ENCODE data around the gene LCN12.

The LCN12 gene

DNA sequence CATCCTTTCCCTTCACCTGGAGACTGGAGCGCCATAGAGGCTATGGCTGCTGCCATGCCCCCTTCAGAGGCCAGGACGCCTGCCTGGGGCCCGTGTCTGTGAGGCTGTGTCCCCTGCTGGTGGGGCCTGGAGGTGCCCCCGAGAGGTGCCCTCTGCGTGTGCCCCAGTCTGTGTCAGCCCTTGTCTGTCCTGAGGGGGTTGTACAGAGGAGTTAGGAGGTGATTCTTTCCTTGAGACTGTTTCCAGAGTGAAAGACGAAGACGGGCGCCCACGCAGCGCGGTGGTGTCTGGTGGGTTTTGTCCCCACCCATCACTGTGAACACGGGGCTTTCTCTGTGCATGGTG, 41.2 kb upstream of the LCN12 start:
- TF ChIP-seq MYC (IDR thresholded peaks at IDR 0.05; ENCODE audit: low read depth, low read length) (no peak), POLR2A (IDR thresholded peaks at IDR 0.05; ENCODE audit: extremely low read depth, insufficient read length) (no peak)
- TF ChIP-seq, protein P1, sequence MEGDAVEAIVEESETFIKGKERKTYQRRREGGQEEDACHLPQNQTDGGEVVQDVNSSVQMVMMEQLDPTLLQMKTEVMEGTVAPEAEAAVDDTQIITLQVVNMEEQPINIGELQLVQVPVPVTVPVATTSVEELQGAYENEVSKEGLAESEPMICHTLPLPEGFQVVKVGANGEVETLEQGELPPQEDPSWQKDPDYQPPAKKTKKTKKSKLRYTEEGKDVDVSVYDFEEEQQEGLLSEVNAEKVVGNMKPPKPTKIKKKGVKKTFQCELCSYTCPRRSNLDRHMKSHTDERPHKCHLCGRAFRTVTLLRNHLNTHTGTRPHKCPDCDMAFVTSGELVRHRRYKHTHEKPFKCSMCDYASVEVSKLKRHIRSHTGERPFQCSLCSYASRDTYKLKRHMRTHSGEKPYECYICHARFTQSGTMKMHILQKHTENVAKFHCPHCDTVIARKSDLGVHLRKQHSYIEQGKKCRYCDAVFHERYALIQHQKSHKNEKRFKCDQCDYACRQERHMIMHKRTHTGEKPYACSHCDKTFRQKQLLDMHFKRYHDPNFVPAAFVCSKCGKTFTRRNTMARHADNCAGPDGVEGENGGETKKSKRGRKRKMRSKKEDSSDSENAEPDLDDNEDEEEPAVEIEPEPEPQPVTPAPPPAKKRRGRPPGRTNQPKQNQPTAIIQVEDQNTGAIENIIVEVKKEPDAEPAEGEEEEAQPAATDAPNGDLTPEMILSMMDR (IDR thresholded peaks at IDR 0.05; ENCODE audit: low read depth, low read length): no peak
- TF ChIP-seq, protein P2, sequence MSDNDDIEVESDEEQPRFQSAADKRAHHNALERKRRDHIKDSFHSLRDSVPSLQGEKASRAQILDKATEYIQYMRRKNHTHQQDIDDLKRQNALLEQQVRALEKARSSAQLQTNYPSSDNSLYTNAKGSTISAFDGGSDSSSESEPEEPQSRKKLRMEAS (IDR thresholded peaks at IDR 0.05; ENCODE audit: low read depth, low read length): no peak
- no peak for DNase-seq (ENCODE audit: low read depth)
- H3K4me3 ChIP-seq (ENCODE audit: low read depth, low read length): no peak overlapping the region

DNA sequence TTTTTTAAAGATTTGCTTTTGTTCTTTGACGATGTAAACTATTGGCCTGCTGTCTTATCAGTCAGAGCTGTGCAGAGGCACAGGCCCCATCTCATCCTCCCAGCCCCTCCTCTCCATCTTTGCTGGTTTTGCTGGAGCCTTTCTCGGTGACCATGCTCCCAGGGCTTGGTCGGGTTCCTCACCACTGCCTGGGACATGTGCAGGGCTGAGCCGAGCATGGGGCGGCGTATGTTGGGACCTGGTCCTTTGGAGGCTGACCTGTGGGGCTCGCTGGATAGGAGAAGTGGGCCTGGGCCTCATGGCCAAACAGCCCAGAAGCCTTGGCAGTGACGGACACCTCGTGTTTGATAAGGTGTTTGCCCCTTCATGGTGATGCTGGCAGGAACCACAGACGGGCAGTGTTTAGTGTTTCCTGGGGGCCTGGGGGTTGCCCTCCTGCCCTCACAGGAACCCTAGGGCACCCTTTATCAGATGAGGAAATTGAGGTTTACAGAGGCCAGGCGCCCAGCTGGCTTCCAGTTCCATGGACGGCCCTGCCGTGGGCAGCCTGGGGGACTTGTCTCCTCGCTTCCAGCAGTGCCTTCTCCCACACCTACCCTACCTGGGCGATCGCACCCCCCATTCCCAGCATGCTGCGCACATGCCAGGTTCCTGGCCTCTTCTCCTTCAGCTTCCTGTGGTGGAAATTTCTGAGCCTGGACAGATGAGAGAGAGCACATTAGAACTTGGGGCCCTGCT, 38.2 kb upstream of the LCN12 start:
- no peak overlapping the region for H3K4me3 ChIP-seq (ENCODE audit: low read depth, low read length)
- no peak for TF ChIP-seq MYC (IDR thresholded peaks at IDR 0.05; ENCODE audit: low read depth, low read length)
- TF ChIP-seq, protein P2 (IDR thresholded peaks at IDR 0.05; ENCODE audit: low read depth, low read length): no peak
- no peak for TF ChIP-seq POLR2A (IDR thresholded peaks at IDR 0.05; ENCODE audit: extremely low read depth, insufficient read length)
- TF ChIP-seq, protein P1 (IDR thresholded peaks at IDR 0.05; ENCODE audit: low read depth, low read length): no peak
- DNase-seq (ENCODE audit: low read depth): no peak

DNA sequence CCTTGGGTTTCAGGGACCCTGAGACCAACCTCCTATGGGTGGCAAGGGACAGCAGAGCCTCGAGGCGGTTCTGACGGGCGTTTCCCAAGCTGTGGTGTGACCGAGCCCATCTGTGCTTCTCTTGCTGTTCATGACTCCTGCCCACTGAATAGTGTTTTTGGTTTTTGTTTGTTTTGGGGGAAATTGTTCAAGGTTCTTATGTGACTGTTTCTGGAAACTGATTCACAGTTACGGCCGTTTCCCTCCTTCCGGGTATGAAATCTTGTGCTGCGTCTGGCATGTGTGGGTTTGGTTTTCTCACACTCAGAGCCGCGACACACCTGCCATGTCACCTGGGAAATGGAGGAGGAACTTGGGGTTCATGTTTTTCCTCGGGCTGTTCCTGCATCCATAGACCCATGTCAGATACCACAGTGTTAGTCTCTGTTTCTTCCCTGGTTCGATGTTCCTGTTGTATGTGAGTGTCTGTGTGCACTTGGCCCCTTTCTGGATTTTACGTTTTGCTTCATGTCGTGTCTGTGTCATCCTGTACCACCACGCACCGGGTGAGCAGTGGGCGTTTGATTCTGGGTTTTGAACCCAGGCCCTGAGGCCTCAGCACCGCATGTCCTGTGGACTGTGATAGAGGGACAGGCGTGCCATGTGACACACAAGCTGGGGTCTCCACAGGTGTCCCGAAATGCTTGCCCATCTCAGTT, 36.3 kb upstream of the LCN12 start:
- H3K4me3 ChIP-seq (ENCODE audit: low read depth, low read length): no peak overlapping the region
- no peak for DNase-seq (ENCODE audit: low read depth)
- TF ChIP-seq, protein P1 (IDR thresholded peaks at IDR 0.05; ENCODE audit: low read depth, low read length): no peak
- TF ChIP-seq MYC (IDR thresholded peaks at IDR 0.05; ENCODE audit: low read depth, low read length) (no peak), POLR2A (IDR thresholded peaks at IDR 0.05; ENCODE audit: extremely low read depth, insufficient read length) (no peak)
- TF ChIP-seq, protein P2 (IDR thresholded peaks at IDR 0.05; ENCODE audit: low read depth, low read length): no peak

DNA sequence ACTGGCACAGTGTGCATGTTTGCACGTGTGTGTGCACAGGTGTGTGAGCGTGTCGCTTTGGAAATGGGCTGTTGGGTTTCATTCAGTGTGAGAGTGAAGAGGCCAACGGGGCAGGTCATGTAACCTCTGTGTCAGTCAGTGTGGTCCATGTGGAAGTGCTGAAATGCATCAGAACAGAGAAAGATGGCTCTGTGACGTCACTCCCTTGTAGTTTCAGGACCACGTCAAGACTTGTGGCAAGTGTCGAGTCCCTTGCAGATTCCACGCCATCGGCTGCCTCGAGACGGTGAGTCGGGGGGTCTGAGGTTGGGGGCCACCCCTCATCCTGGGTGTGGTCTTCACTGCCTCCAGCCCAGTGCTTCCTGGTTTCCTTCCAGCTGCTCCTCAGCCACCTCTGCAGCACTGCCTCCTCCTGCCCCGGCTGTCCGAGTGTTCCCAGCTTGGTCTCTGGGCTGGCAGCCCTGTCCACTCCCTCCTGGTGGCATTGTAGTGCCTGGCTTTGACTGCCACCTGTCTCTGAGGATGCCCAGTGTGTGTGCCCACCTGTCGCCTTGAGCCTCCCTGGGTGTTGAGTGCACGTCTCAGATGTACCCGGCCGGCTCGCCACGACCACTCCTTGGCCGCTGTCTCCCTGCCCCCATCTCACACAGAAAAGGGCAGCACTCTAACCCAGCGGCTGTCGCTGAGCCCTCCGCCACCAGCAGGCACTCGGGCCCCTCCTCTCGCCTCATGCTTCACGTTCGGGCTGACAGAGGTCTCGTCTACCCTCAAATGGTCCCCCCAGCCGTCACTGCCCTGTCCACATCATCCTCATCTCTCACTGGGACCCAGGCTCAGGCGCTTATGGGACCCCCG, 35.5 kb upstream of the LCN12 start:
- no peak overlapping the region for H3K4me3 ChIP-seq (ENCODE audit: low read depth, low read length)
- TF ChIP-seq, protein P1 (IDR thresholded peaks at IDR 0.05; ENCODE audit: low read depth, low read length): no peak
- TF ChIP-seq POLR2A (IDR thresholded peaks at IDR 0.05; ENCODE audit: extremely low read depth, insufficient read length) (no peak), MYC (IDR thresholded peaks at IDR 0.05; ENCODE audit: low read depth, low read length) (no peak)
- TF ChIP-seq, protein P2 (IDR thresholded peaks at IDR 0.05; ENCODE audit: low read depth, low read length): no peak
- no peak for DNase-seq (ENCODE audit: low read depth)

DNA sequence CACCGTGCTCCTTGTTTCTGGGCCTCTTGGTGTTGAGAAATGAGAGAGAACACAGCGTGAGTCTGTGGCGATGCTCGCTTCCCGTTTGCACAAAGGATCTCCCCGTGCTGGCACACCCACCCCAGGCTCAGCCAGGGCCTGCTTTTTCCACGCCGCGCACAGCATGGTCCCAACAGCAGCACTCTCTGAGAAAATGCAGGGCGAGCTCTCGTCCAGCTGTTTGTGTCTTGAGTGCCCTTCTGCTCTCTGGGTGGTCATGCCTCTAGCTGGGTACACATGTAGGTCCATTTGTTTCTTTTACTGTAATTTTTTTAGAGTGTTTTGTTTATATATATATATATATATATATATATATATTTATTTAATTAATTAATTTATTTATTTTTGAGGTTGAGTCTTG, 34.2 kb upstream of the LCN12 start:
- TF ChIP-seq MYC (IDR thresholded peaks at IDR 0.05; ENCODE audit: low read depth, low read length): no peak
- TF ChIP-seq, protein P1 (IDR thresholded peaks at IDR 0.05; ENCODE audit: low read depth, low read length): no peak
- no peak for TF ChIP-seq POLR2A (IDR thresholded peaks at IDR 0.05; ENCODE audit: extremely low read depth, insufficient read length)
- TF ChIP-seq, protein P2 (IDR thresholded peaks at IDR 0.05; ENCODE audit: low read depth, low read length): no peak
- no peak for DNase-seq (ENCODE audit: low read depth)
- no peak overlapping the region for H3K4me3 ChIP-seq (ENCODE audit: low read depth, low read length)

All from NB4 (cell line).